ENCODE results near the gene OGDH. TPM values are rescaled to one million over a fixed set of nuclear protein-coding genes. Genes with fewer than 3 reads are reported as not detected.

The OGDH gene
- total RNA-seq, 1 experiment from 2014 or later = 69.1 TPM

DNA sequence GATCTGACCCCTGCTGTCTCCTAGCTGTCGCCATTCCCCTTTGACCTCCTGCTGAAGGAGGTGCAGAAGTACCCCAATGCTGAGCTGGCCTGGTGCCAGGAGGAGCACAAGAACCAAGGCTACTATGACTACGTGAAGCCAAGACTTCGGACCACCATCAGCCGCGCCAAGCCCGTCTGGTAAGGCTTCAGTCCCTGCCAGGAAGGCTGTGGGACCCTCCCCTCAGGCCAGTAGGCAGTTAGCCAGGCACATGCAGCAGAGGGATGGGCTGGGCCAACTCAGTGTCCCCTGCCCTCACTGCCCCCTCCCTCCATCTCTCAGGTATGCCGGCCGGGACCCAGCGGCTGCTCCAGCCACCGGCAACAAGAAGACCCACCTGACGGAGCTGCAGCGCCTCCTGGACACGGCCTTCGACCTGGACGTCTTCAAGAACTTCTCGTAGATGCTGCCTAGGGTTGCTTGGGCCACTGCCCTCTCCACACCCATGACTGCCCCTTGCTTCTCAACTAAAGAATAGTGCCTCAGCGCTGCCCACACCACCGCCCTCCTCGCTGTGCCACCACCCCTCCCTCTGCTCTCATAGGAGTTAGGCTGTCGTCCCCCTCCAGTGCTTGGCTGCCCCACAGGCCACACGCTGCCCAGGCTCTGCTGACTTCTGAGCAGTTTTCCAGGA lies 101.3 kb downstream of the OGDH start:
- Histone ChIP-seq H3K9me3 (ENCODE audit: control insufficient read depth in 1 of 2, insufficient read depth in 1 of 2, low read depth in 1 of 2, low read length in 2 of 2) (no peaks in the 10 kb centered on the region), H3K9ac (ENCODE audit: low read length) (no peak overlapping the region), H3K27ac (ENCODE audit: low read depth, low read length) (no peak overlapping the region), H3K27me3 (ENCODE audit: insufficient read depth, low read length) (no peaks in the 10 kb centered on the region), H3K4me3 (replicated peaks in 1 of 2; ENCODE audit: low read depth in 1 of 2, low read length in 2 of 2) (no peak overlapping the region), H3K4me2 (ENCODE audit: low read length) (no peak overlapping the region), H3K4me1 (ENCODE audit: control insufficient read depth in 1 of 2, insufficient read depth in 2 of 2, low read length in 2 of 2) (peaks cover 0 to 27% of the 10 kb centered on the region in 2 experiments; a peak in 2 of 4 replicates), H3K36me3 (ENCODE audit: control insufficient read depth in 1 of 2, insufficient read depth in 2 of 2, low read length in 2 of 2) (peaks cover 3 to 5% of the 10 kb centered on the region in 2 experiments; a peak in 3 of 4 replicates), H2AFZ (ENCODE audit: low read depth, low read length, poor library complexity, severe bottlenecking) (no peak overlapping the region), H4K20me1 (ENCODE audit: insufficient read depth) (no peaks in the 10 kb centered on the region), H3K79me2 (ENCODE audit: insufficient read depth, low read length) (no peaks in the 10 kb centered on the region), H3K9me2 (ENCODE audit: insufficient read depth) (no peaks in the 10 kb centered on the region)
- ChIA-PET CTCF (no interaction called here), RAD21 (ENCODE audit: low non-redundant PET in 1 of 2, low total read pairs in 2 of 2, uncharacterized antibody in 2 of 2, unreplicated experiment in 2 of 2) (no interaction called here), POLR2A (no interaction called here)
- DNase-seq (ENCODE audit: low read depth, low spot score) = no peak
- no peak for ATAC-seq
- TF ChIP-seq RAD21 (IDR thresholded peaks at IDR 0.05; ENCODE audit: low read depth) (no peak), ATF3 (IDR thresholded peaks at IDR 0.05) (no peak), SRF (IDR thresholded peaks at IDR 0.05; ENCODE audit: low read depth) (no peak), JUND (IDR thresholded peaks at IDR 0.05) (no peak), ZBTB33 (IDR thresholded peaks at IDR 0.05; ENCODE audit: extremely low read depth, insufficient replicate concordance, low read length) (no peak), SIN3A (IDR thresholded peaks at IDR 0.05; ENCODE audit: low read depth) (no peak), CBX3 (IDR thresholded peaks at IDR 0.05; ENCODE audit: low read depth) (no peak), CEBPB (IDR thresholded peaks at IDR 0.05; ENCODE audit: low read depth) (no peak)
- no TSS peak for BruUV-seq (replicated peaks)
- intact Hi-C loops (cut with micrococcal nuclease) = no loop called here

All from HCT116 (cell line).